MM.1S (cell line): ENCODE measurements around the gene UBE2E3.

Experiments used
- CTCF ChIP-seq: fragments of 300-600 bp; sonication (generic); IDR thresholded peaks from 2 replicates; pipeline ENCODE4 v1.5.1; 2016; ENCODE audit warnings: antibody characterized with exemption, low read length, mixed read lengths
- EZH2 ChIP-seq: fragments of 300-600 bp; sonication (generic); optimal IDR thresholded peaks from 2 replicates; pipeline ENCODE3; 2017; ENCODE audit warnings: low read depth, mild to moderate bottlenecking, antibody characterized with exemption, low read length, mixed read lengths

DNA sequence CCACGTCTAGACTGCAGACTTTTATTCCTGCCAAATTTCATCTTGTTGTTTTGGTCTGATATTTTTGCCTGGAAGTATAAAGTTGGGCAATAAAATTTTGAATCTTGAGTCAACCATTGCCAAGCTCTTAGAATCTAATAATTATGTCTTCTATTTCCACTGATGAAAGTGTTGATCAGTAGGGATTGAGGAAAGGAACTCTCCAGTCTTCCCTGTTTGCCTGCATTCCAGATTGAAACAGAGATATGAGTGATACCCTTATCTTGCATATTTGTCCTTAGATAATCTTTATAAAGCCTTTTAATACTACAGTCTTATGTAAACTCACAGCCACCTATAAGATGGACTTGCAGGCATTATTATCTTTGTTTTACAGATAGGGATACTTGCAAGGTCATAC is 45.5 kb upstream of the UBE2E3 start:
- TF ChIP-seq CTCF (no peak), EZH2 (no peak)
